ENCODE data around the gene DMXL1.

The DMXL1 gene

DNA sequence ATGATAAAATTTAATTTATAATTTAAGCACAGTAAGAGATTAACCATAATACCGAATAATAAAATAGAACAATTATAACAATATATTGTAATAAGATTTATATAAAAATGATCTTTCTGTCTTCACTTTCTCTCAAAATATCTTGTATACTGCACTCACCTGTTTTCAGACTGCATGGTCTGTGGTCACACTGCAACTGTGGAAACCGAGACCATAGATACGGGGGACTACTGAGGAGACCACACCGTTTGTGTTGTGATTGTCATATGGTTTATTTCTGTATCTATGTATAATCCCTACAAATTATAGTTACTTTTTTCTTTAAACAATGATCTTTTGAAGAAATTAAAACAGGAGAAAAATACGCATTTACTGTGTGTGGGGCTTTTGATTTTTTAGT lies 206.1 kb downstream of the DMXL1 start:
- TF ChIP-seq, protein P1, sequence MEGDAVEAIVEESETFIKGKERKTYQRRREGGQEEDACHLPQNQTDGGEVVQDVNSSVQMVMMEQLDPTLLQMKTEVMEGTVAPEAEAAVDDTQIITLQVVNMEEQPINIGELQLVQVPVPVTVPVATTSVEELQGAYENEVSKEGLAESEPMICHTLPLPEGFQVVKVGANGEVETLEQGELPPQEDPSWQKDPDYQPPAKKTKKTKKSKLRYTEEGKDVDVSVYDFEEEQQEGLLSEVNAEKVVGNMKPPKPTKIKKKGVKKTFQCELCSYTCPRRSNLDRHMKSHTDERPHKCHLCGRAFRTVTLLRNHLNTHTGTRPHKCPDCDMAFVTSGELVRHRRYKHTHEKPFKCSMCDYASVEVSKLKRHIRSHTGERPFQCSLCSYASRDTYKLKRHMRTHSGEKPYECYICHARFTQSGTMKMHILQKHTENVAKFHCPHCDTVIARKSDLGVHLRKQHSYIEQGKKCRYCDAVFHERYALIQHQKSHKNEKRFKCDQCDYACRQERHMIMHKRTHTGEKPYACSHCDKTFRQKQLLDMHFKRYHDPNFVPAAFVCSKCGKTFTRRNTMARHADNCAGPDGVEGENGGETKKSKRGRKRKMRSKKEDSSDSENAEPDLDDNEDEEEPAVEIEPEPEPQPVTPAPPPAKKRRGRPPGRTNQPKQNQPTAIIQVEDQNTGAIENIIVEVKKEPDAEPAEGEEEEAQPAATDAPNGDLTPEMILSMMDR (IDR thresholded peaks at IDR 0.05; ENCODE audit: extremely low read depth, missing control alignments): no peak
- DNase-seq (ENCODE audit: low spot score): no peak

DNA sequence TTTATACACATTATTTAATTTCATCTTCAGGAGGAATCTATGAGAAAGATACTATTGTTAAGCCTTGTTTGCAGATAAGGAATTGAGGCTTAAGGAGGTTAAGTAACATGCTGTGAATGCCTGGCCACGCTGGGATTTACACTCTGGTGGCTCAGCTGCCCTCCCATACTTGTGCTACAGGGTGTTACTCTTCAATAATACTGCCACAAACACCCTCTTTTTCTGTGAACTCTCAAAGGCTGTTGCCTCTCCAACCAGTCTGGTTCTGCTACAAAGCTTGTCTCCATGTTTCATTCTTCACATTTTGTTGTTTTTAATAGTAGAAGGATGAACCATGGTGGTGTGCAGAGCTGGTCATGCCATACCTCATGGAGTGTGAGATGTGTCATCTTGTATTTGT lies 208.2 kb downstream of the DMXL1 start:
- no peak for DNase-seq (ENCODE audit: low spot score)
- TF ChIP-seq, protein P1 (IDR thresholded peaks at IDR 0.05; ENCODE audit: extremely low read depth, missing control alignments): no peak

DNA sequence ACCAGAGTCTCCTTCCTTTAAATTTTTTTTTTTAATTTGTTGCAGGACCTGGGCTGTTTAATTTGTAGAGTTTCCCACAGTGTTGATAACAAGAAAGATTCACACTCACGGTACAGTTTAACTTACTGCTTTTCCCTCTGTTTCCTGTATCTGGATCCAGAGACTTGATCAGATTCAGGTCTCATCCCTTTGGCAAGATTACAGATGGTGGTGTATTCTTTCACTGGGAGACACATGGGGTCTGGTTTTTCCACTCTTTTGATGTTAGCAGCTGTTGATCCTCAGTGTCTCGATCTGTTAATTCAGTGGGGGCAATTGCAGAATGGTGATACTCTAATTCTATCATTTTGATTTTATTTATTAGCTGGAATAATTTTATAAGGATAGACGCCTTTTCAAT lies 209.5 kb downstream of the DMXL1 start:
- no peak for DNase-seq (ENCODE audit: low spot score)
- TF ChIP-seq, protein P1 (IDR thresholded peaks at IDR 0.05; ENCODE audit: extremely low read depth, missing control alignments): no peak

DNA sequence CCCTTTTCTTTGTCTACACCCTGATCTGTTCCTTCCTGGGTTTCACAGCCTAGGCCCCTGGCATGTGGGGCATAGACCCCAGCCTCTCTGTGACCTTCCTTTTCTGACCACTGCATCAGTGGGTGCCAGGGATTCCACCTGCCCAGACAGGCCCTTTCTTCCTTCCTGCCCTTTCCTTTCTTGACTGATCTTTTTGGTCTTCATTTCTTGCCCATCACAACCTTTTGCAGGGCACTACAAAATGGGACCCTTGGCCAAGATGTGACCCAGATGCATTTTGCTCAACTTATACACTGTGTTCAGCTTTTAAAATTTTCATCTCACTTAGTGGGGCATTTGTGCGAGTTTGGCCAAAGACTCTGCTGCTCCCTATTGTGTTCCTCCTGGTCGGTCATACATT lies 211.7 kb downstream of the DMXL1 start:
- TF ChIP-seq, protein P1 (IDR thresholded peaks at IDR 0.05; ENCODE audit: extremely low read depth, missing control alignments): no peak

DNA sequence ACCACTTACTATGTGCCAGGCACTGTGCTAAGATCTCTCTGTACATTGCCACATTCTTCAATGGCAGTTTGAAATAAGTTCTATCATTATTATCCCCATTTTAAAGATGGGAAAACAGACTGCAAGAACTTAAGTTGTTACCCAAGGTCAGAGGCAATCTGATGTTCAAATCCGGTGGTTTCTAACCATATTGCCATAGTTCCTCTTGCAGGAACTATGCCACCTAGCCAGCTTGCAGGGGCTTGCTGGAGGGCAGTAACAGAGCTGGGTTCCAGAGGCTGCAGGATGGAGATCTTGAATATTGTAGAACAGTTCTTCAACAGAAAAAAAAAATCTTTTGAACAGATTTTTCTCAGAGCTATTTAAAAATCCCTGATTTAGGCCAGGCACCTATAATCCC lies 213.1 kb downstream of the DMXL1 start:
- no peak for DNase-seq (ENCODE audit: low spot score)
- TF ChIP-seq, protein P1 (IDR thresholded peaks at IDR 0.05; ENCODE audit: extremely low read depth, missing control alignments): no peak

More for the DNA sequence above, 211.7 kb downstream of the DMXL1 start:
- no peak for DNase-seq (ENCODE audit: low spot score)

DNA sequence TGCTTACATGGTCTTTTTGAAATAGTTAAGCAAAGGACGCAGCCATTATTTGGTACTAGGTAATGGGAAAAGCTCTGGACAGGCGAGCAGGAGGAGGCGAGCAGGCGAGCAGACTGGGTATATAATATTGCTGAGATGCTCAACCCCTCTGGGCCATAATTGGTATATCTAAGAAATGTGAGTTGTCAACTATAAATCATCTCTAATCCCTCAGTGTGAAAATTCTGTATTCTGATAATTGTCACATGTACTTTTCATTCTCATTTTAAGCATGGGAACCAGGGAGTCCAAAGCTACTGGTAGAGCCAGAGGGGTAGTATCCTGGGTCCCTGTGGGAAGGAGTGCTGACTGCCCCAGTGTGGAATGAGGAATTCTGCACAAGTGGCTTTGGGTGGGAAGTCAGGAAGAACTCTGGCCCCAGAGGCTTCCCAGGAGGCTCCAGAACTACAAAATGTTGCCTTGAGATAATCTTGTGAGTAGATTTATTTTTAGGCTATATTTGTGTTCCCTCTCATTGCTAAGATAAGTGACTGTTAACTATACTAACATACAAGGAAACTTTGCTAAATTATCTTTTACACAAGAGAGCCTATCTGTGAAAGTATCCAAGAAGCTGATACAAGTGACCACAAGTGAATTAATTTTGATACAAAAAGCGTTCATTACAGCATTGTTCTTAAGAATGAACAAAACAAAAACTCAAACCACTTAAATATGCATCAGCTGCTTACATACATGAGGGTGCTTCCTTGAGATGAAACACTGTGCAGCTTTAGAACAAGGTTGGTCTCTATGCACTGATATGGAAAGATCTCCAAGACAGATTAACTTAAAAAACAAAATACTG lies 214.4 kb downstream of the DMXL1 start:
- TF ChIP-seq, protein P1 (IDR thresholded peaks at IDR 0.05; ENCODE audit: extremely low read depth, missing control alignments): no peak
- no peak for DNase-seq (ENCODE audit: low spot score)

DNA sequence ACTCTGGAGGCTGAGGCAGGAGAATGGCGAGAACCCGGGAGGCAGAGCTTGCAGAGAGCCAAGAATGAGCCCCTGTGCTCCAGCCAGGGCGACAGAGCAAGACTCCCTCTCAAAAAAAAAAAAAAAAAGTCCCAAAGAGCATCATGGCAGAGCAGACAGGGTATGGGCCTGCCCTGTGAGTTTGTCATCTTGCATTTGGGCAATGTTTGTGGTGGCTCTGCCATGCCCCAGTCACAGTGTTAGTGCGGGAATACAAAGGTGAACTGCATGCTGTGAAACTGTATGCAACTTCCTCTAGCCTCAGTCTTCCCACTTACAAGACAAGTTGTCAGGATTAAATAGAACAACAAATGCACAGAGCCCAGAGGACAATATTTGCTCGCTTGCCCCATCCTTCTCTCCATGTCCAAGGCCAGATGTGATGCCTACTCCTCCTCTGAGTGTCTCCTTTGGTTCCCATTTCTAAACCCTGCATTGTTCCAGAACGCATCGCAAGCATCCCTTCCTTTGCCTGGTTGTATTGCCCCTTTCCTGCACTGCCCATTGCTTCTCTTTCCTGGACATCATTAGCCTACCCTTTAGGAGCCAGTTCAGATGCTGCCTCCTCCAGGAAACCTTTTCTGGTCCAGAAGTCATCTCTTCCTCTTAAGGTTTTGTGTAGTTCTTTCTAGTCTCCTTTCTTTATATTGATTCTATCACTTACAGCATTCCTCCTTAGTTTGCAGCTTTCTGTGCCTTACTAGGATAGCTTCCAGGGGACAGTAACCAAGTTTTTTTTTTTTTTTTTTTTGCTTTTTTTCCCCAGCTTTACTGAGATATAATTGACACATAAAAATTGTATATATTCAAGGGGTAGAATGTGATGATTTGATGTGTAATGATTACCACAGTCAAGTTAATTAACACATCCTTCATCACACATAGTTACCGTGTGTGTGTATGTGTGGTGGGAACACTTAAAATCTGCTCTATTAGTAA lies 215.9 kb downstream of the DMXL1 start:
- DNase-seq (ENCODE audit: low spot score): no peak
- TF ChIP-seq, protein P1 (IDR thresholded peaks at IDR 0.05; ENCODE audit: extremely low read depth, missing control alignments): no peak

Data from GM20000 (cell line).